GM12865 (cell line): ENCODE results near the gene SSBP4.

Source experiments
- DNase-seq: peaks from one replicate; pipeline ENCODE4 v3.0.0; 2010; ENCODE audit warnings: low read depth
- H3K4me3 ChIP-seq: 2 replicates; pipeline ENCODE4 v1.5.1; 2011; ENCODE audit warnings: mild to moderate bottlenecking, low read depth, low read length, control low read depth
- CTCF ChIP-seq: IDR thresholded peaks from 2 replicates; pipeline ENCODE4 v1.5.1; 2011; ENCODE audit warnings: low read length, control low read depth, low read depth, inconsistent platforms; ENCODE audit not compliant: insufficient read depth; ENCODE audit errors: missing control alignments

SSBP4 gene

GRCh38 chr19:18384775-18385174 lies 34.4 kb upstream of the SSBP4 start:
- no peak for TF ChIP-seq CTCF
- no peak overlapping the region for H3K4me3 ChIP-seq
- no peak for DNase-seq

GRCh38 chr19:18385359-18385674 lies 33.9 kb upstream of the SSBP4 start:
- DNase-seq: no peak
- no peak for TF ChIP-seq CTCF
- no peak overlapping the region for H3K4me3 ChIP-seq

- DNase-seq: peak; percentile 52
- peak within 1 kb of the TSS; percentile 44 for H3K4me3 ChIP-seq
- peak; percentile 71 for TF ChIP-seq CTCF
These were observed 33.3 kb upstream of the SSBP4 start, which contains the start of gene GDF15 for GRCh38 chr19:18385675-18386542. Gene GDF15 (plus strand): TSS chr19:18386158. CDS start chr19:18386190, 32 bp downstream.

GRCh38 chr19:18386543-18387271 lies 32.5 kb upstream of the SSBP4 start:
- no peak for DNase-seq
- TF ChIP-seq CTCF: no peak

GRCh38 chr19:18388100-18388959 lies 30.9 kb upstream of the SSBP4 start:
- H3K4me3 ChIP-seq: peak overlapping the region; percentile 45
- peak; percentile 96 for DNase-seq
- TF ChIP-seq CTCF: peak; percentile 99

More at GRCh38 chr19:18386543-18387271, 32.5 kb upstream of the SSBP4 start:
- H3K4me3 ChIP-seq: peak overlapping the region; percentile 44

- H3K4me3 ChIP-seq: peak overlapping the region; percentile 14
- no peak for DNase-seq
- no peak for TF ChIP-seq CTCF
These were observed 30.1 kb upstream of the SSBP4 start for GRCh38 chr19:18388960-18389725.
